Keratinocyte (primary cell): Measurements from ENCODE around the gene OSGIN1.

ENCODE experiments used
- CTCF ChIP-seq, 3 experiments: IDR thresholded peaks in 1 of 3; conservative IDR thresholded peaks in 1 of 3; optimal IDR thresholded peaks in 1 of 3; 2 replicates in 2 of 3; 3 replicates in 1 of 3; pipeline versions ENCODE3 to v1.5.1; 2011; ENCODE audit warnings: low read length in 3 of 3, mild to moderate bottlenecking in 3 of 3, moderate library complexity in 2 of 3, control low read depth in 1 of 3, inconsistent platforms in 1 of 3; ENCODE audit not compliant: insufficient read depth in 2 of 3; ENCODE audit errors: extremely low read depth in 1 of 3
- EZH2 ChIP-seq: IDR thresholded peaks from one replicate; pipeline ENCODE4 v1.6.1; 2012; ENCODE audit warnings: inconsistent platforms, mild to moderate bottlenecking, low read length, moderate library complexity

GRCh38 chr16:83994703-83995102, 41.7 kb downstream of the OSGIN1 start:
- TF ChIP-seq CTCF (optimal IDR thresholded peaks at IDR 0.05 in 1 of 3, IDR thresholded peaks at IDR 0.05 in 1 of 3, conservative IDR thresholded peaks at IDR 0.05 in 1 of 3; ENCODE audit: extremely low read depth in 1 of 3, insufficient read depth in 2 of 3, low read length in 3 of 3), result no peak
- TF ChIP-seq EZH2, result no peak
